Activated CD4-positive, alpha-beta T cell treated with anti-CD3 and anti-CD28 coated beads, Interleukin-2, amount 50 U/mL, for 4 hours (primary cell): Measurements from ENCODE around the gene PPY.
"Not testable (repeated sequence)": the region's sequence is repeated elsewhere in the genome, so short reads cannot be mapped to it uniquely, and the experiment has no call there.

Experiments used
- DNase-seq, 2 experiments: peaks; one replicate each; pipeline ENCODE4 v3.0.0-alpha.2; 2020

PPY gene

GRCh38 chr17:43901861-43902589 lies 40.3 kb downstream of the PPY start:
- no peak for DNase-seq

GRCh38 chr17:43900858-43901754 lies 41.2 kb downstream of the PPY start:
- DNase-seq = no peak

- DNase-seq = peak; percentile 78 to 79
These were observed 42.0 kb downstream of the PPY start for GRCh38 chr17:43900183-43900857.

- DNase-seq = no peak
These were observed 43.8 kb downstream of the PPY start for GRCh38 chr17:43898446-43898845.

GRCh38 chr17:43897831-43898230 lies 44.4 kb downstream of the PPY start:
- no peak for DNase-seq

GRCh38 chr17:43894494-43894893 lies 47.8 kb downstream of the PPY start:
- DNase-seq = not testable (repeated sequence)

GRCh38 chr17:43892647-43892952 lies 49.7 kb downstream of the PPY start:
- DNase-seq = no peak

GRCh38 chr17:43891851-43892646 lies 50.2 kb downstream of the PPY start:
- DNase-seq = no peak
